ENCODE data around the gene CEMIP. TPM values are rescaled to one million over a fixed set of nuclear protein-coding genes. Genes with fewer than 3 reads are reported as not detected.

Gene CEMIP
- polyA plus RNA-seq, 1 donor (not counting 4 experiments of a cell fraction or from before 2014, with no cell fraction given) = 2.3 TPM

GRCh38 chr15:80932989-80933388 is 153.8 kb downstream of the CEMIP start:
- Histone ChIP-seq H3K27me3 (ENCODE audit: control insufficient read depth, extremely low read depth, insufficient read depth, low read length) (no peaks in the 10 kb centered on the region), H3K4me1 (ENCODE audit: control insufficient read depth, extremely low read depth, insufficient read depth, low read length) (peaks cover 4% of the 10 kb centered on the region), H3K4me3 (ENCODE audit: control insufficient read depth in 2 of 3, extremely low read depth in 1 of 3, insufficient read depth in 2 of 3, low read depth in 1 of 3, low read length in 3 of 3) (no peak overlapping the region), H3K4me2 (ENCODE audit: control insufficient read depth, extremely low read depth, insufficient read depth, low read depth, low read length) (no peak overlapping the region), H4K20me1 (ENCODE audit: control insufficient read depth, extremely low read depth, insufficient read depth, low read length) (no peaks in the 10 kb centered on the region), H3K79me2 (ENCODE audit: control insufficient read depth, insufficient read depth, low read length) (no peaks in the 10 kb centered on the region), H3K9ac (ENCODE audit: control insufficient read depth, extremely low read depth, insufficient read depth, low read length) (no peak overlapping the region), H3K9me3 (ENCODE audit: control insufficient read depth, low read depth, low read length) (no peaks in the 10 kb centered on the region), H3K9me1 (ENCODE audit: control insufficient read depth, extremely low read depth, insufficient read depth, low read length) (no peaks in the 10 kb centered on the region), H2AFZ (ENCODE audit: control insufficient read depth, low read length) (no peak overlapping the region), H3K36me3 (ENCODE audit: control insufficient read depth in 2 of 2, extremely low read depth in 1 of 2, insufficient read depth in 2 of 2, low read length in 2 of 2) (peaks cover 0 to 1% of the 10 kb centered on the region in 2 experiments), H3K27ac (ENCODE audit: control insufficient read depth, insufficient read depth, low read length) (no peak overlapping the region)
- FAIRE-seq (no peak), DNase-seq (ENCODE audit: low read depth, low spot score) (no peak)
- no peak for TF ChIP-seq EZH2 (IDR thresholded peaks at IDR 0.05; ENCODE audit: low read length)
- no peak for TF ChIP-seq CTCF (optimal IDR thresholded peaks at IDR 0.05 in 1 of 3, IDR thresholded peaks at IDR 0.05 in 1 of 3, conservative IDR thresholded peaks at IDR 0.05 in 1 of 3; ENCODE audit: extremely low read depth in 1 of 3, insufficient read depth in 2 of 3, low read length in 3 of 3)
- dilution Hi-C loops (cut with MboI; ENCODE audit: extremely low pct_ligation_motif_present, low sequenced_read_pairs) = no loop called here

- dilution Hi-C loops (cut with MboI; ENCODE audit: extremely low pct_ligation_motif_present, low sequenced_read_pairs) = no loop called here
- Histone ChIP-seq H4K20me1 (ENCODE audit: control insufficient read depth, extremely low read depth, insufficient read depth, low read length) (no peaks in the 10 kb centered on the region), H3K27ac (ENCODE audit: control insufficient read depth, insufficient read depth, low read length) (no peak overlapping the region), H3K27me3 (ENCODE audit: control insufficient read depth, extremely low read depth, insufficient read depth, low read length) (no peaks in the 10 kb centered on the region), H3K9me1 (ENCODE audit: control insufficient read depth, extremely low read depth, insufficient read depth, low read length) (no peaks in the 10 kb centered on the region), H3K36me3 (ENCODE audit: control insufficient read depth in 2 of 2, extremely low read depth in 1 of 2, insufficient read depth in 2 of 2, low read length in 2 of 2) (peaks cover 0 to 1% of the 10 kb centered on the region in 2 experiments), H3K9me3 (ENCODE audit: control insufficient read depth, low read depth, low read length) (no peaks in the 10 kb centered on the region), H3K4me2 (ENCODE audit: control insufficient read depth, extremely low read depth, insufficient read depth, low read depth, low read length) (no peak overlapping the region), H3K9ac (ENCODE audit: control insufficient read depth, extremely low read depth, insufficient read depth, low read length) (no peak overlapping the region), H2AFZ (ENCODE audit: control insufficient read depth, low read length) (no peak overlapping the region), H3K4me3 (ENCODE audit: control insufficient read depth in 2 of 3, extremely low read depth in 1 of 3, insufficient read depth in 2 of 3, low read depth in 1 of 3, low read length in 3 of 3) (no peak overlapping the region), H3K4me1 (ENCODE audit: control insufficient read depth, extremely low read depth, insufficient read depth, low read length) (peaks cover 4% of the 10 kb centered on the region), H3K79me2 (ENCODE audit: control insufficient read depth, insufficient read depth, low read length) (no peaks in the 10 kb centered on the region)
- DNase-seq (ENCODE audit: low read depth, low spot score) (no peak), FAIRE-seq (no peak)
- no peak for TF ChIP-seq EZH2 (IDR thresholded peaks at IDR 0.05; ENCODE audit: low read length)
- no peak for TF ChIP-seq CTCF (optimal IDR thresholded peaks at IDR 0.05 in 1 of 3, IDR thresholded peaks at IDR 0.05 in 1 of 3, conservative IDR thresholded peaks at IDR 0.05 in 1 of 3; ENCODE audit: extremely low read depth in 1 of 3, insufficient read depth in 2 of 3, low read length in 3 of 3)
These were observed 155.6 kb downstream of the CEMIP start for GRCh38 chr15:80934761-80935221.

Measured in keratinocyte (primary cell).